NCI-H2171 treated with DMSO at 0.1 percent for 48 hours (cell line): ENCODE measurements around the gene JAK2.
"Not testable (repeated sequence)": the region's sequence is repeated elsewhere in the genome, so short reads cannot be mapped to it uniquely, and the experiment has no call there.

Experiments
- DNase-seq: peaks from one replicate; lab custom pipeline; 2025; lab: John Stamatoyannopoulos, UW

JAK2 gene

DNA sequence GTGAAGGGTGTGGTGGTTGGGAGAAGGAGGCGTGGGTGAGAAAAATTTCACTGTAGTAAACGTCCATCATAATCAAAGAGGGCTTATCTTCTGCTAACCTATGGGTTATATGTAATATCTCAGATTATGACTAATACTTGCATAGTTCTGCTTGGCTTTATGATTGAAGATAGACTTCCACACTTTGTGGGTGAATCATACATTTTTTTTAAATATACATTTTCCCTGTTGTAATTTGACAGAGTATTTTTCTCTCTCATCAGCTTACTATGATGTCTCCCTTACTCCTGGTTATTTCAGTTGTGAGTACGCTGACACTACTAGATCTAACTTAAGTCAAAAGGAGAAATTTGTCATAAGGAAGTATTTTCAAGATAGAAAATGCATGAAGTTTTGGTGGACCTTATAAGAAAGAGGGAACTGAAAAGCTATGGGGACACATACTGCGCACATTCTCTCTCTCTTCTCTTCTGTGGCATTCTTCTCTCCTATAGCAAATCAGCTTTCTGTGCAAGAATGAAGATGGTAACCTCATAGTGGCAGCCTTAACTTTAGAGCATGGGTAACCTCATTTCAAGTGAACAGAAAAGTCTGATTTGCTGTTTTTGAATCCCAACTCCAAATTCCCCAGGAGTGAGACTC, 4.9 kb upstream of the JAK2 start:
- no peak for DNase-seq

GRCh38 chr9:4982721-4983482, 2.2 kb upstream of the JAK2 start:
- DNase-seq, result no peak

- no peak for DNase-seq
Observed at GRCh38 chr9:4983601-4984165, 1.4 kb upstream of the JAK2 start.

DNA sequence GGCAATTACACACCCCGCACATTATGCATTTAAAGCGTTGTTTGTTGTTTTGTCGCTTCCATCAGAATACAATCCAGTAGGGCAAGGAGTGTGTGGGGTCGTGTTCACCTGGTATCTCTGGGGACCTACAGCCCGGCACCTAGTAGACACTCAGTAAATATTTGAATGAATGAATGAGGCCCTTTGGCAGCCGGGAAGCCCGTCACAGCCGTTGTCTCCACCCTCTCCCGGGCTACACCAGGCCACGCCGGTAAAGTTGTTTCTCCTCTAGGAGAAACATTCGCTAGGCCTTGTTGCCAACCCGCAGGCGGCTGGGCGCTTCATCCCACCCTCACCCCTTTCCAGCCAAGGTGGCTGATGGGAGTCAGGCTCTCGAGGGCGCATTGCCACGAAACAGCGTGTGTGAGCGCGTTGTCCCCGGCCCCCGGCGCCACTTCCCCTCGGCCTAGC, 876 bp upstream of the JAK2 start:
- DNase-seq, result peak; percentile 69

DNA sequence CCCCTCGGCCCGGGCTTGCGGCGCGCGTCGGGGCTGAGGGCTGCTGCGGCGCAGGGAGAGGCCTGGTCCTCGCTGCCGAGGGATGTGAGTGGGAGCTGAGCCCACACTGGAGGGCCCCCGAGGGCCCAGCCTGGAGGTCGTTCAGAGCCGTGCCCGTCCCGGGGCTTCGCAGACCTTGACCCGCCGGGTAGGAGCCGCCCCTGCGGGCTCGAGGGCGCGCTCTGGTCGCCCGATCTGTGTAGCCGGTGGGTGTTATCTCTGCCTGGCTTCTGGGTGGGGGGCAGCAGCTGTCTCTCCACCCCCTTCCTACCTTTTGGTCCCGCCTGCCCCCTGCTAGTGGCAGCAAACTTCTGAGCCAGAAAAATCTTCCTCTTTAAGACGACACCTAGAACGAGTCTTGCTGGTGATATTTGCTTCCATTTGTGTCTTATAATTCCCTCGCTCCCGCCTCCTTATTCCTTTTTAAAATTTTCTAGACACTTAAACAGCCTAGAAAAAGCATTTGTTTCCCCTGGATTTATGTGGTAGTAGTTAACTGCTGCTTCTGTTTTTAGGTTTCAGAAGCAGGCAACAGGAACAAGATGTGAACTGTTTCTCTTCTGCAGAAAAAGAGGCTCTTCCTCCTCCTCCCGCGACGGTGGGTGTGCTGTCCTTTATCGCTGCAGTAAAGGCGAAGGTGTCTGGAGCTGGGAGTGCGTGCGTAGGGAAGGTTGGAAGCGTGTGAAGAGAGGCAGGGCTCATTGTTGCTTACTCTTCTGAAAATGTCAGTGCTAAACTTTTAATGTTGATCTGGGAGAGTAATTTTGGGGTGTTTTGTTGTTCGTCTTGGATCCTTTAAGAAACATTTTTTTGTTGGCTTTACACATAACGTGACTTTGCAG, 554 bp downstream of the JAK2 start:
- peak; percentile 63 for DNase-seq

- DNase-seq, result no peak
Observed at GRCh38 chr9:4986296-4986695, 1.2 kb downstream of the JAK2 start.

DNA sequence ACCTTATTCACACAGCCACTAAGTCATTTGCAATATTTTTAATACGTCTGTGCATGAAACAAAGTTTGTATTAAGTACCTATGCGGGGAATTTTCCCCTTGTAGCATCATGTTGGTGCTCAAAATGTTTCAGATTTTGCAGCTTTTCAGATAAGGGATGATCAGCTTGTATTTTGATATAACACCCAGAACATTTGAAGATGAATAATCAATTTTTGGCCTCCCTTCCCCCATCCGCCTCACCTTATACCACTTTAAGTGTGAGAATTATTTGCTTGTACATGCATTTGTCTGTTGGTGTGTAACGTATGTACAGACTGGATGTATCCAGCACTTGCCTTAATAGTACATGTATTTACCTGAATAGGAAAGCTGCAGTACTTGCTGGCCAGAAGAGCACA, 1.7 kb downstream of the JAK2 start:
- no peak for DNase-seq

DNA sequence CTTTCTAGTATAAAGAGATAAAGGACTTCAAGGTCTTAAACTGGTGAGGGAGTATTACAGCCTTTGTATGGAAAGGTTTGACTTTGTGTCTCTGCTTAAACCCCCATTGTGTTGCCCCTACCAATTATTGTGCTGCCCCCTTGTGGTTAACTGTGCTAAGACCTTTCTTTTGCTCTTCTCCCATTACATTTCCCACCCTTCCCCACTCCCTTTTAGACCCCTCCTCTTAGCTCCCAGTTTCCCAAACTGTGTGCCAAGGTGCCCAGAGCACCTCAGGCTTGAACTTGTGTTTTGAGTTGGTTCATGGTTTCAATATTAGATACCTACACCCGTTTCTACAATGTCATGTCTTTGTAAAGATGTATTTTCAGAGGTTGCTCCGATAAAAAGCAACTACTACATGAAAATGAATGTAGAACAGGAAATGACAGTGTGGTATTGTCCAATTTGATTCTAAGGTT, 2.9 kb downstream of the JAK2 start:
- DNase-seq, result peak; percentile 77

- DNase-seq, result no peak
Observed at GRCh38 chr9:4992872-4993271, 7.8 kb downstream of the JAK2 start.

- DNase-seq, result no peak
Observed at GRCh38 chr9:4994166-4994890, 9.3 kb downstream of the JAK2 start.

GRCh38 chr9:4997196-4997595, 12.1 kb downstream of the JAK2 start:
- peak; percentile 42 for DNase-seq

- DNase-seq, result no peak
Observed at GRCh38 chr9:4997631-4998030, 12.6 kb downstream of the JAK2 start.

DNA sequence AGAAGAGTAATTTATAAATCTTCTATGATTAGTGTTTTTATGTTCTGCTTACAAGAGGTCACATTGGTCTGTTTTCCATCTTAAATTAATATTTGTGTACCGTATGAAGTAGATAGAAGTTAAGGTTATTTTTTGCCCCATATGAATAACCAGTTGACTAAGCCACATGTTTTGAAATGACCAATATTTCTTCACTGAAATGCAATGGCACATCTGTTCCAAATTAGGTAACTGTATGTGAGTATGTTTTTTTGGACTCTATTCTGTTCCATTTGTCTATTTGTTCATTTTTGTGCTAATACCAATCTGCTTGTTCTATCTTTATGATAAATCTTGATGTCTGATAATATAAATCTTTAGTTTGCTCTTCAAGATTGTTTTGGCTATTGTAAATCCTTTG, 17.7 kb downstream of the JAK2 start:
- no peak for DNase-seq

GRCh38 chr9:5004481-5004880, 19.4 kb downstream of the JAK2 start:
- no peak for DNase-seq

GRCh38 chr9:5008202-5008601, 23.1 kb downstream of the JAK2 start:
- DNase-seq, result no peak

DNA sequence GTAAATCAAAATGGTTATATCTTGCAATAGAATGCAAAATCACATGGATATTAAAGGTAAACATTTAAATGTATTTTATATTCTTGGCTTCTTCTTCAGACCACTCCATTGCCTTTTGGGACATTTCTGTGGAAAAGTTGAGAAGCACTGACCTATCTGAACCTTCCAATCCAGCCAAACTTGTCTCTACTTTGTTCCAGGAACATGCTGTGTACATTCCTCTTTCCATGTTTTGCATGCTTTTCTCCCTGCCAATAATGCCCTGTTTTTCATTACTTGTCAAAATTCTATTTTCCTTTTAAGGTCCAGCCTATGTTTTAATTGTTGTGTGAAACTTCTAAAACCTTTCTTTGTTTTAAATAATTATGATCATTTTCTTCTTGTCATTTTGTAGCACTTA, 28.3 kb downstream of the JAK2 start:
- DNase-seq, result no peak

- no peak for DNase-seq
Observed at GRCh38 chr9:5015934-5016333, 30.9 kb downstream of the JAK2 start.

- no peak for DNase-seq
Observed at GRCh38 chr9:5025416-5025815, 40.3 kb downstream of the JAK2 start.

GRCh38 chr9:5031941-5032340, 46.9 kb downstream of the JAK2 start:
- not testable (repeated sequence) for DNase-seq

- DNase-seq, result no peak
Observed at GRCh38 chr9:5040730-5041389, 55.8 kb downstream of the JAK2 start.
